Transverse colon (tissue), 3 donors: ENCODE data around the gene CD164.

Experiments used
- CTCF ChIP-seq, 5 experiments: fragments of 200-600 bp in 3 of 5; fragments of 450-650 bp in 2 of 5; sonication (generic) in 3 of 5; IDR thresholded peaks; 1 replicate in 2 of 5; 2 replicates in 3 of 5; pipeline ENCODE4 v1.5.1; 2016 to 2017; ENCODE audit warnings: antibody characterized with exemption in 5 of 5, inconsistent platforms in 3 of 5, mild to moderate bottlenecking in 2 of 5, moderate library complexity in 1 of 5
- EP300 ChIP-seq: sonication (generic); formaldehyde crosslinking; IDR thresholded peaks from one replicate; pipeline ENCODE4 v1.6.1; 2017; ENCODE audit warnings: antibody characterized with exemption, low read depth

GRCh38 chr6:109322825-109323224 is 59.4 kb downstream of the CD164 start:
- TF ChIP-seq EP300 (no peak), CTCF (IDR thresholded peaks at IDR 0.05) (no peak)
